Stomach (tissue), 9 donors: ENCODE data around the gene PCDHGC4. TPM values are rescaled to one million over a fixed set of nuclear protein-coding genes. Genes with fewer than 3 reads are reported as not detected.

ENCODE experiments used
- DNase-seq, 2 donors: peaks; one replicate each; pipeline versions ENCODE4 v3.0.0 to v3.0.0-alpha.2; 2013 to 2019
- H3K27ac ChIP-seq, 5 donors: fragments of 200-600 bp in 4 of 5; sonication (generic) in 4 of 5; one replicate each; pipeline ENCODE4 v1.5.1; 2013 to 2019; ENCODE audit warnings: mild to moderate bottlenecking in 1 of 5, moderate library complexity in 1 of 5
- H3K27me3 ChIP-seq, 3 donors: fragments of 200-600 bp; sonication (generic); one replicate each; pipeline ENCODE4 v1.5.1; 2017 to 2019; ENCODE audit warnings: mixed run types in 1 of 3
- H3K36me3 ChIP-seq, 4 donors: fragments of 200-600 bp; sonication (generic); 1 replicate in 3 of 4; 2 replicates in 1 of 4; pipeline ENCODE4 v1.5.1; 2016 to 2019
- H3K4me1 ChIP-seq, 4 donors: fragments of 200-600 bp; sonication (generic); one replicate each; pipeline ENCODE4 v1.5.1; 2016 to 2019
- H3K4me3 ChIP-seq, 4 donors: fragments of 200-600 bp; sonication (generic) in 3 of 4; one replicate each; pipeline ENCODE4 v1.5.1; 2016 to 2019; ENCODE audit warnings: mild to moderate bottlenecking in 1 of 4
- H3K9me3 ChIP-seq, 4 donors: fragments of 200-600 bp; sonication (generic); one replicate each; pipeline ENCODE4 v1.5.1; 2016 to 2019
- CTCF ChIP-seq, 7 experiments: fragments of 450-650 bp in 4 of 7; fragments of 200-600 bp in 3 of 7; sonication (generic) in 3 of 7; IDR thresholded peaks; one replicate each; pipeline ENCODE4 v1.5.1; 2016 to 2019; ENCODE audit warnings: antibody characterized with exemption in 7 of 7, control low read depth in 2 of 7, mild to moderate bottlenecking in 1 of 7
- EP300 ChIP-seq: sonication (generic); formaldehyde crosslinking; IDR thresholded peaks from one replicate; pipeline ENCODE4 v1.6.1; 2017; ENCODE audit warnings: antibody characterized with exemption
- POLR2A ChIP-seq, 4 donors: fragments of 450-650 bp; IDR thresholded peaks; one replicate each; pipeline ENCODE4 v1.6.1; 2016; ENCODE audit warnings: antibody characterized with exemption in 4 of 4, control low read depth in 2 of 4, mild to moderate bottlenecking in 1 of 4, moderate library complexity in 1 of 4
- POLR2AphosphoS5 ChIP-seq, 3 donors: sonication (generic); formaldehyde crosslinking; IDR thresholded peaks; one replicate each; pipeline ENCODE4 v1.6.1; 2016; ENCODE audit warnings: antibody characterized with exemption in 3 of 3
- WGBS, 5 donors: extraction: QIAGEN DNeasy Blood & Tissue Kit in 3 of 5; methylation state at CpG; one replicate each; pipeline versions ENCODE4 v1.1.5 to v1.1.7; 2013 to 2018; 5-methylcytosine and 5-hydroxymethylcytosine counted together
- intact Hi-C: fragments of 100-400 bp; cut with DNase I; formaldehyde crosslinking; loops from one replicate; pipeline ENCODE4 v1.15.1; 2023; ENCODE audit warnings: low total_unique reads
- polyA plus RNA-seq, 3 donors: library from polyadenylated mRNA; stranded (reverse); fragments of 200-250 nt; gene quantifications; one replicate each; pipeline ENCODE4 v1.2.3, GENCODE V29; 2013
- total RNA-seq, 5 donors: library from RNA; depleted of rRNA; stranded (reverse); fragments of >200 nt; gene quantifications; one replicate each; pipeline versions ENCODE4 v1.1.0 to v1.2.3, GENCODE V29; 2014 to 2016
- donor health status: healthy with polysubstance abuse.
- donor health status: Bipolar disorder and iron deficiency.
- donor health status: healthy.

PCDHGC4 gene
- total and polyA plus RNA-seq, 8 donors, result 0.87 to 15.4 (median 5.0) TPM; not detected in 4

- peaks cover 12 to 54% (median 30%) of the 10 kb centered on the region in 4 donors for H3K4me1 ChIP-seq
- intact Hi-C loops, result no loop called here
- TF ChIP-seq EP300, result no peak
- WGBS, 5 donors, result 78 to 88% (median 79%) methylated on average over 9 to 13 of the region's 13 CpGs
- no peak for DNase-seq
- H3K27me3 ChIP-seq, result peaks cover 0 to 90% (median 30%) of the 10 kb centered on the region in 3 donors
- peaks cover 0 to 48% (median 2%) of the 10 kb centered on the region in 4 donors for H3K36me3 ChIP-seq
- no peak overlapping the region for H3K27ac ChIP-seq
- no peak overlapping the region for H3K4me3 ChIP-seq
- peaks cover 0 to 14% (median 0%) of the 10 kb centered on the region in 4 donors for H3K9me3 ChIP-seq
Measured at GRCh38 chr5:141490771-141491170, 5.9 kb downstream of the PCDHGC4 start.

GRCh38 chr5:141491323-141492167 lies 6.7 kb downstream of the PCDHGC4 start:
- DNase-seq, result no peak
- Histone ChIP-seq H3K27ac (no peak overlapping the region), H3K9me3 (peaks cover 0 to 12% (median 0%) of the 10 kb centered on the region in 4 donors), H3K36me3 (peaks cover 0 to 47% (median 6%) of the 10 kb centered on the region in 4 donors), H3K4me1 (peaks cover 12 to 50% (median 30%) of the 10 kb centered on the region in 4 donors), H3K27me3 (peaks cover 0 to 88% (median 28%) of the 10 kb centered on the region in 3 donors), H3K4me3 (peak overlapping the region in 3 of 4 donors; percentile 2 to 39 (median 23))
- intact Hi-C loops, result no loop called here
- TF ChIP-seq CTCF (IDR thresholded peaks at IDR 0.05), result no peak
- TF ChIP-seq POLR2AphosphoS5 (IDR thresholded peaks at IDR 0.05), result no peak
- no peak for TF ChIP-seq EP300
- no peak for TF ChIP-seq POLR2A (IDR thresholded peaks at IDR 0.05)
- WGBS, 5 donors, result 19 to 46% (median 30%) methylated on average over 42 to 66 of the region's 66 CpGs

GRCh38 chr5:141492168-141492885 lies 7.5 kb downstream of the PCDHGC4 start:
- 19 to 40% (median 34%) methylated on average over 46 to 68 of the region's 68 CpGs for WGBS, 5 donors
- Histone ChIP-seq H3K4me1 (peaks cover 12 to 50% (median 30%) of the 10 kb centered on the region in 4 donors), H3K36me3 (peaks cover 0 to 43% (median 9%) of the 10 kb centered on the region in 4 donors), H3K27ac (no peak overlapping the region), H3K27me3 (peaks cover 0 to 80% (median 28%) of the 10 kb centered on the region in 3 donors), H3K4me3 (peak overlapping the region in 3 of 4 donors; percentile 2 to 39 (median 23)), H3K9me3 (peaks cover 0 to 12% (median 0%) of the 10 kb centered on the region in 4 donors)
- intact Hi-C loops, result no loop called here
- peak in 1 of 2 donors; percentile 64 for DNase-seq
- TF ChIP-seq EP300, result no peak
- no peak for TF ChIP-seq POLR2A (IDR thresholded peaks at IDR 0.05)
- no peak for TF ChIP-seq POLR2AphosphoS5 (IDR thresholded peaks at IDR 0.05)
- no peak for TF ChIP-seq CTCF (IDR thresholded peaks at IDR 0.05)

- H3K4me3 ChIP-seq, result no peak overlapping the region
- H3K4me1 ChIP-seq, result peaks cover 12 to 44% (median 30%) of the 10 kb centered on the region in 4 donors
- WGBS, 5 donors, result 64 to 93% (median 68%) methylated on average over 5 to 10 of the region's 10 CpGs
- DNase-seq, result no peak
- peaks cover 0 to 12% (median 0%) of the 10 kb centered on the region in 4 donors for H3K9me3 ChIP-seq
- no peak for TF ChIP-seq EP300
- no peak for TF ChIP-seq POLR2A (IDR thresholded peaks at IDR 0.05)
- TF ChIP-seq POLR2AphosphoS5 (IDR thresholded peaks at IDR 0.05), result no peak
- TF ChIP-seq CTCF (IDR thresholded peaks at IDR 0.05), result no peak
- intact Hi-C loops, result no loop called here
- H3K36me3 ChIP-seq, result peaks cover 0 to 51% (median 12%) of the 10 kb centered on the region in 4 donors
- peak overlapping the region in 1 of 5 donors; percentile 4 for H3K27ac ChIP-seq
- H3K27me3 ChIP-seq, result peaks cover 0 to 75% (median 28%) of the 10 kb centered on the region in 3 donors
Measured at GRCh38 chr5:141493500-141494422, 8.9 kb downstream of the PCDHGC4 start.
